Urinary bladder (tissue), 4 donors: ENCODE data around the gene ADD2. TPM values are rescaled to one million over a fixed set of nuclear protein-coding genes. Genes with fewer than 3 reads are reported as not detected.

Experiments used
- DNase-seq: peaks from one replicate; pipeline ENCODE4 v3.0.0-alpha.2; 2015; ENCODE audit errors: extremely low spot score
- H3K27ac ChIP-seq: one replicate; pipeline ENCODE4 v1.5.1; 2013; ENCODE audit warnings: low read depth, mild to moderate bottlenecking, moderate library complexity
- H3K36me3 ChIP-seq: one replicate; pipeline ENCODE4 v1.6.1; 2013; ENCODE audit warnings: mild to moderate bottlenecking, moderate library complexity; ENCODE audit not compliant: insufficient read depth
- H3K4me1 ChIP-seq: one replicate; pipeline ENCODE4 v1.6.1; 2013; ENCODE audit warnings: mild to moderate bottlenecking, moderate library complexity; ENCODE audit not compliant: insufficient read depth
- H3K4me3 ChIP-seq: one replicate; pipeline ENCODE4 v1.5.1; 2013; ENCODE audit warnings: low read depth, low read length
- WGBS: extraction: QIAGEN DNeasy Blood & Tissue Kit; methylation state at CpG from one replicate; pipeline ENCODE4 v1.1.7; 2013; 5-methylcytosine and 5-hydroxymethylcytosine counted together
- polyA plus RNA-seq: library from polyadenylated mRNA; stranded (reverse); fragments of 200-250 nt; gene quantifications from one replicate; pipeline ENCODE4 v1.2.3, GENCODE V29; 2013
- total RNA-seq: library from RNA; depleted of rRNA; stranded (reverse); fragments of >200 nt; gene quantifications from one replicate; pipeline ENCODE4 v1.2.3, GENCODE V29; 2014
- donor health status: healthy with polysubstance abuse.
- donor health status: healthy.

ADD2 gene
- total and polyA plus RNA-seq, 2 donors = 0.33 to 3.5 TPM

GRCh38 chr2:70772486-70773155 is 4.6 kb upstream of the ADD2 start:
- peaks cover 1% of the 10 kb centered on the region for H3K4me1 ChIP-seq
- 77% methylated on average over 2 of the region's 2 CpGs for WGBS
- no peak overlapping the region for H3K27ac ChIP-seq
- H3K4me3 ChIP-seq = no peak overlapping the region
- H3K36me3 ChIP-seq = no peaks in the 10 kb centered on the region
- no peak for DNase-seq

GRCh38 chr2:70771446-70771845 is 3.4 kb upstream of the ADD2 start:
- H3K4me1 ChIP-seq = peaks cover 3% of the 10 kb centered on the region
- no peak for DNase-seq
- no peak overlapping the region for H3K27ac ChIP-seq
- H3K4me3 ChIP-seq = no peak overlapping the region
- H3K36me3 ChIP-seq = no peaks in the 10 kb centered on the region
- WGBS = 80% methylated on average over 2 of the region's 2 CpGs

GRCh38 chr2:70769450-70769849 is 1.4 kb upstream of the ADD2 start:
- 34% methylated on average over 2 of the region's 2 CpGs for WGBS
- H3K36me3 ChIP-seq = no peaks in the 10 kb centered on the region
- DNase-seq = no peak
- no peak overlapping the region for H3K27ac ChIP-seq
- H3K4me3 ChIP-seq = no peak overlapping the region
- peaks cover 3% of the 10 kb centered on the region for H3K4me1 ChIP-seq

- WGBS = 51% methylated on average over 7 of the region's 7 CpGs
- Histone ChIP-seq H3K27ac (no peak overlapping the region), H3K4me3 (no peak overlapping the region), H3K4me1 (peaks cover 3% of the 10 kb centered on the region), H3K36me3 (no peaks in the 10 kb centered on the region)
- no peak for DNase-seq
These were observed 638 bp upstream of the ADD2 start for GRCh38 chr2:70768590-70769085.

- under 1% methylated on average over 51 of the region's 51 CpGs for WGBS
- Histone ChIP-seq H3K4me3 (peak overlapping the region; percentile 23), H3K27ac (no peak overlapping the region), H3K36me3 (no peaks in the 10 kb centered on the region), H3K4me1 (peaks cover 3% of the 10 kb centered on the region)
- no peak for DNase-seq
These were observed 811 bp downstream of the ADD2 start for GRCh38 chr2:70767079-70767698.

- 13% methylated on average over 7 of the region's 7 CpGs for WGBS
- Histone ChIP-seq H3K4me1 (peaks cover 3% of the 10 kb centered on the region), H3K4me3 (no peak overlapping the region), H3K36me3 (no peaks in the 10 kb centered on the region), H3K27ac (no peak overlapping the region)
- DNase-seq = no peak
These were observed 1.5 kb downstream of the ADD2 start for GRCh38 chr2:70766357-70767078.

- Histone ChIP-seq H3K4me1 (peaks cover 3% of the 10 kb centered on the region), H3K36me3 (no peaks in the 10 kb centered on the region), H3K4me3 (no peak overlapping the region), H3K27ac (no peak overlapping the region)
- 84% methylated on average over 7 of the region's 7 CpGs for WGBS
- no peak for DNase-seq
These were observed 2.5 kb downstream of the ADD2 start for GRCh38 chr2:70765507-70765906.

GRCh38 chr2:70759446-70759845 is 8.6 kb downstream of the ADD2 start:
- Histone ChIP-seq H3K4me1 (no peaks in the 10 kb centered on the region), H3K36me3 (no peaks in the 10 kb centered on the region), H3K4me3 (no peak overlapping the region), H3K27ac (no peak overlapping the region)
- WGBS = 52% methylated on average over 1 of the region's 1 CpG
- no peak for DNase-seq

DNA sequence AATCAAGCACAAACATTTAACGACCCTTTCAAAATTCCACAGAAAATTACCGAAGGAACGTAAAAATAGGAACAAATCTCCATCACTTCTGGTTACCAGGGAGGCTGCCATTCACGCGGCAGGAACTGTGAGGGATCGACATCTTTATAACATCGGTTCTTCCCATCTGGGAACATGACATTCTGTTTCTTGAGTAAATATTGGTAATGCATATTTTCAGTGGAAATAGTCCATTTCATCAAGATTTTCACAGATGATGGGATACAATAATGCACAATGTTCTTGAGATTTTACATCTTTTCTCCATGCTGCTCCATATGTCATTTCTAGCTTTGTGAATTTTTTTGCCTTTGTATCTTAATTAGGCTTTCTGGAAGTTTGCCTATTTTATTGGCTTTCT is 10.0 kb downstream of the ADD2 start:
- Histone ChIP-seq H3K27ac (no peak overlapping the region), H3K4me3 (no peak overlapping the region), H3K4me1 (no peaks in the 10 kb centered on the region), H3K36me3 (no peaks in the 10 kb centered on the region)
- DNase-seq = no peak
- 83% methylated on average over 7 of the region's 7 CpGs for WGBS

GRCh38 chr2:70757360-70757759 is 10.6 kb downstream of the ADD2 start:
- Histone ChIP-seq H3K4me1 (no peaks in the 10 kb centered on the region), H3K4me3 (no peak overlapping the region), H3K36me3 (no peaks in the 10 kb centered on the region), H3K27ac (no peak overlapping the region)
- DNase-seq = no peak
- WGBS = 70% methylated on average over 4 of the region's 4 CpGs

- Histone ChIP-seq H3K4me1 (no peaks in the 10 kb centered on the region), H3K4me3 (no peak overlapping the region), H3K27ac (no peak overlapping the region), H3K36me3 (no peaks in the 10 kb centered on the region)
- DNase-seq = no peak
- 77% methylated on average over 3 of the region's 3 CpGs for WGBS
These were observed 11.9 kb downstream of the ADD2 start for GRCh38 chr2:70756128-70756527.

- no peak overlapping the region for H3K4me3 ChIP-seq
- WGBS = 65% methylated on average over 4 of the region's 4 CpGs
- H3K4me1 ChIP-seq = no peaks in the 10 kb centered on the region
- H3K27ac ChIP-seq = no peak overlapping the region
- no peak for DNase-seq
- no peaks in the 10 kb centered on the region for H3K36me3 ChIP-seq
These were observed 14.1 kb downstream of the ADD2 start for GRCh38 chr2:70753902-70754301.

GRCh38 chr2:70753031-70753430 is 15.0 kb downstream of the ADD2 start:
- Histone ChIP-seq H3K27ac (no peak overlapping the region), H3K4me1 (no peaks in the 10 kb centered on the region), H3K4me3 (no peak overlapping the region), H3K36me3 (no peaks in the 10 kb centered on the region)
- no peak for DNase-seq

DNA sequence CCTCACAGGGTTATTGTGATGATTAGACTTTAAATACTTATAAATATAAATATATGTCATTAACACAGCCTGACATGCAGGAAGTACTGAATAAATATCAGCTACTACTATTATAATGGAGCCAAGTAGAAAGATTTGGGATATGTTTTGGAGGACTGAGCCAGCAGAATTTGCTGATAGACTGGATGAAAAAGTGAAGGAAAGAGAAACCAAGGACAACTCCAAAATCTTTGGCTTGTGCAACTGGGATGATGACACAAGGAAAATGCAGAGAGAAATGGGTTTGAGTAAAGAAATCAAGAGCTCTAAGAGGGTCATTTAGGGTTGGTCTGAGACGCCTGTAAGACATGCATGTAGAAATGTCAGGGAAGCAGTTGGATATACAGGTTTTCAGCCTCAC is 15.6 kb downstream of the ADD2 start:
- no peak overlapping the region for H3K4me3 ChIP-seq
- WGBS = 72% methylated on average over 1 of the region's 1 CpG
- H3K27ac ChIP-seq = no peak overlapping the region
- DNase-seq = no peak
- no peaks in the 10 kb centered on the region for H3K36me3 ChIP-seq
- no peaks in the 10 kb centered on the region for H3K4me1 ChIP-seq
